GM10266 (cell line): Measurements from ENCODE around the gene OTOA.
"Not testable (repeated sequence)": the region's sequence is repeated elsewhere in the genome, so short reads cannot be mapped to it uniquely, and the experiment has no call there.

ENCODE experiments used
- DNase-seq: peaks from one replicate; pipeline ENCODE4 v3.0.0; 2012; ENCODE audit errors: extremely low spot score
- TF ChIP-seq, protein P1 (sequence below): IDR thresholded peaks from 2 replicates; pipeline ENCODE4 v1.5.1; 2012; ENCODE audit warnings: mild to moderate bottlenecking, low read depth; ENCODE audit not compliant: control insufficient read depth, insufficient read depth; ENCODE audit errors: missing control alignments

Gene OTOA

GRCh38 chr16:21703589-21704174, 39.9 kb downstream of the OTOA start:
- TF ChIP-seq, protein P1, sequence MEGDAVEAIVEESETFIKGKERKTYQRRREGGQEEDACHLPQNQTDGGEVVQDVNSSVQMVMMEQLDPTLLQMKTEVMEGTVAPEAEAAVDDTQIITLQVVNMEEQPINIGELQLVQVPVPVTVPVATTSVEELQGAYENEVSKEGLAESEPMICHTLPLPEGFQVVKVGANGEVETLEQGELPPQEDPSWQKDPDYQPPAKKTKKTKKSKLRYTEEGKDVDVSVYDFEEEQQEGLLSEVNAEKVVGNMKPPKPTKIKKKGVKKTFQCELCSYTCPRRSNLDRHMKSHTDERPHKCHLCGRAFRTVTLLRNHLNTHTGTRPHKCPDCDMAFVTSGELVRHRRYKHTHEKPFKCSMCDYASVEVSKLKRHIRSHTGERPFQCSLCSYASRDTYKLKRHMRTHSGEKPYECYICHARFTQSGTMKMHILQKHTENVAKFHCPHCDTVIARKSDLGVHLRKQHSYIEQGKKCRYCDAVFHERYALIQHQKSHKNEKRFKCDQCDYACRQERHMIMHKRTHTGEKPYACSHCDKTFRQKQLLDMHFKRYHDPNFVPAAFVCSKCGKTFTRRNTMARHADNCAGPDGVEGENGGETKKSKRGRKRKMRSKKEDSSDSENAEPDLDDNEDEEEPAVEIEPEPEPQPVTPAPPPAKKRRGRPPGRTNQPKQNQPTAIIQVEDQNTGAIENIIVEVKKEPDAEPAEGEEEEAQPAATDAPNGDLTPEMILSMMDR = no peak
- peak; percentile 10 for DNase-seq

GRCh38 chr16:21704266-21704665, 40.5 kb downstream of the OTOA start:
- DNase-seq = no peak
- TF ChIP-seq, protein P1 = no peak

DNA sequence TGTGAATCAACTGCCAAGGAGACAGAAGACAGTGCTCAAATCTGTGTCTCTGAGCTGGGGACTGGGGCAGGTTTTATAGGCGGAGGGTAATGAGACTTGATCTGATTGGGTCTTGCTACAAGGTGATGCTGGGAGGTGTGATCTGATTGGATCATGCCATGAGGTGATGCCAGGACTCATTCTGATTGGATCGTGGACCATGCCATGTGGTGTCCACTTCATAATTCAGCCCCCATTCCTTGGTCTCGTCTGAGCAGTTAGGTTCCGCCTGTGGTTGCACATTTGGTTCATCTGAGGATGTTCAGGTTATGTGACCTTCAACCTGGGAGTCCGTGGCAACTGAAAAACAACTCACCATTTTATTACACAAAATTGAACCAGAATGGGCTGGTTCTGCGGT, 41.0 kb downstream of the OTOA start:
- no peak for DNase-seq
- TF ChIP-seq, protein P1 = no peak

DNA sequence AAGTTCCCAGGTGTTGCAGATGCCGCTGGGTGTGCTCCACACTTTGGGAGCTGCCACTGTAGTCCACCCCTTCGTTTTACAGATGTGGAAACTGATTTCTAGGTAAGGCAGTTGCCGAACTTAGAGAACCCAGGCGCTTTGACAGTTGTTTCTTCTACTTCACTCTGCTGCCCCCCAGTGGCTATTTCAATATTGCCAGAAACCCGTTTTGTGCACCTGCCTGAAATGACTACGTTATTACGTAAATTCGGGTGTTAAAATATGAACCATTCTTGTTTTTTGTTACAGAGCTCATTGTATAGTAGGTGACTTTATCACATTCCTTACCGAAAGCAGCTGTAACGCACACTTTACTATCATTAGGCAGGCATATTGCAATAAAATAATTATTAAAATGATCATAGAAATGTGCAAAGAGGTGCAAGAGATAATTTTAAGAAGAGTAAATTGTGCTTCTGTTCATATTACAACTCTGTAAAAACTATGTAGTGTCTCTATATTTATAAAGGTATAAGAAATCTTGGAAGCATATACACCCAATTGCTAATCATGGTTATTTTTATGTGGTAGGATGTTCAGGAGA, 44.9 kb downstream of the OTOA start:
- TF ChIP-seq, protein P1 = peak; percentile 78
- DNase-seq = peak; percentile 70

DNA sequence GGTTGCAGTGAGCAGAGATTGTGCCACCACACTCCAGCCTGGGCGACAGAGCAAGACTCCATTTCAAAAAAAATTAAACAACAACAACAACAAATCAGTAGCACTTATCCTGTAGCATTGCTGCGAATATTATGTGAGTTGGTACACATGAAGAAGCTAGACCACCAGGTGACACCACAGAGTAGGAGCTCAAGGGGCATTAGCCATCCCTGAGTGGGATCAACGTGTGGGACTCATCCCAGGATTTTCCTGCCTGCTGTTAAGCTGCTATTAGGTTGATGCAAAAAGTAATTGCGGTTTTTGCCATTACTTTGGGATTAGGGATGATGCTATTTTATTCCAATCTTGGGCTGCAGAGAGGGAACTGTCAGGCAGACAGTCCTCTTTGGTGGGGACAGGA, 47.2 kb downstream of the OTOA start:
- TF ChIP-seq, protein P1 = no peak

DNA sequence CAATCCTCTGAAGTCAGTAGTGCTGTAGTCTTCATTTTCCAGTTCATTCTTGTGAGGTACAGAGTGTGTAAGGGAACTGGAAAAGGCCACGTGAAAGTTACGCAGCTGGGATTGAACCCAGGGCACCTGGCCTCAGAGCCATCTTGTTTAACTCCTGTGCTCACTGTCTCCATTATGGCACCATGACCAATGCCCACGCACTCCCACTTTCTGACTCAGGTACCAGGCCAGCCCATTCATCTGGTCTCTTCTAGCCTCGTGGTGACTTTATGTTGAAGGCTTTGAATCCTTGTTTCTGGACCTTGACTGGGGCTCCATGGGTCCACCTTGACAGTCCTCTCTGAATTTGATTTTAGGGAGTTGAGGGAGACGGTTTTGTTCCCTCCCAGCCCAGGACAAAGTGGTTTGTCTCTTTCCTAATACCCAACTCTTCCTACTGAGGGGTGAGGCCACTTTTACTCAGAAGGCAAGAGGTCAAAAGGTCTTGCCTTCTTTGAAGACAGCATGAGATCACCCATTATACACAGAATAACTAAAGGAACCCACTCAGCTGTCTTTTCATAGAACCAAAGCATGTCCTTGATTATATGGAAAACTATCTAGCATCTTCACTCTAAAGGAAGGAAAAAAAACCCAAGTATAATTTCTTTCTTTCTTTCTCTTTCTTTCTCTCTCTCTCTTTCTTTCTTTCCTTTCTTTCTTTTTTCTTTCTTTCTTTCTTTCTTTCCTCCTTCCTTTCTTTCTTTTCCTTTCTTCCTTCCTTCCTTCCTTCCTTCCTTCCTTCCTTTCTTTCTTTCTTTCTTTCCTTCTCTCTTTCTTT, 50.0 kb downstream of the OTOA start:
- TF ChIP-seq, protein P1 = no peak
- no peak for DNase-seq

More for the DNA sequence above, 47.2 kb downstream of the OTOA start:
- DNase-seq = no peak

GRCh38 chr16:21714369-21714618, 50.5 kb downstream of the OTOA start:
- not testable (repeated sequence) for DNase-seq

DNA sequence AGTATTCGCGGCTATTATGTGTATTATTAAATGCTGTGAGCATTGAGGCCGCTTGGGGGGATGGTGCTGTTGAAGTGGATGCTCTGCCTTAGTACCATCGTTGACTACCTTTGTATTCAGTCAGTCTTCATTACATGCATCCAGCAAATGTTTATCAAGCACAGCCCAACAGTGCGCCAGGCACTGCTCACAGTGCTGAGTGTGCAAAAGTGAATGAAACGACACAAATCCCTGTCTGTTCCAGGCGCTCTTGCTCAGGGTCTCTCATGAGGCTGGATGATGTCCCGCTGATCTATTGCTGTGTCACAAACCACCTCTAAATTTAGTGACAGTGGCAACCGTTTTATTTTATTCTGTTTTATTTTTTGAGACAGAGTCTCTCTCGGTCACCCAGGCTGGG, 53.8 kb downstream of the OTOA start:
- TF ChIP-seq, protein P1 = no peak

More for the DNA sequence above, 53.8 kb downstream of the OTOA start:
- no peak for DNase-seq
